ENCODE measurements around the gene ASB8.
"Not testable (repeated sequence)": the region's sequence is repeated elsewhere in the genome, so short reads cannot be mapped to it uniquely, and the experiment has no call there.

ASB8 gene

GRCh38 chr12:48156652-48157017, 680 bp downstream of the ASB8 start:
- peak; percentile 26 for ATAC-seq
- TF ChIP-seq ISL1 (CRISPR knock-in tag; IDR thresholded peaks at IDR 0.05): no peak
- no peak for TF ChIP-seq SNAI2 (CRISPR knock-in tag; IDR thresholded peaks at IDR 0.05)
- no peak for TF ChIP-seq ESRRG (CRISPR knock-in tag; IDR thresholded peaks at IDR 0.05)

DNA sequence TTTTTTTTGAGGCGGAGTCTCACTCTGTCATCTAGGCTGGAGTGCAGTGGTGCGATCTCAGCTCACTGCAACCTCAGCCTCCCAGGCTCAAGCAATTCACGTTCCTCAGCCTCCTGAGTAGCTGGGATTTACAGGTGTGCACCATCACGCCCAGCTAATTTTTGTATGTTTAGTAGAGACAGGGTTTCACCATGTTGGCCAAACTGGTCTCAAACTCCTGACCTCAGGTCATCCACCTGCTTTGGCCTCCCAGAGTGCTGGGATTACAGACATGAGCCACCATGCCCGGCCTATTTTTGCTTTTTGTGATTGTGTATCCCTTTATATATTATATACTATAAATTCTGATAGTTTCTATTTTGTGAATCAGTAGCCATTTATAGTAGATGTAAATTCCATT, 1.5 kb downstream of the ASB8 start:
- ATAC-seq: not testable (repeated sequence)

DNA sequence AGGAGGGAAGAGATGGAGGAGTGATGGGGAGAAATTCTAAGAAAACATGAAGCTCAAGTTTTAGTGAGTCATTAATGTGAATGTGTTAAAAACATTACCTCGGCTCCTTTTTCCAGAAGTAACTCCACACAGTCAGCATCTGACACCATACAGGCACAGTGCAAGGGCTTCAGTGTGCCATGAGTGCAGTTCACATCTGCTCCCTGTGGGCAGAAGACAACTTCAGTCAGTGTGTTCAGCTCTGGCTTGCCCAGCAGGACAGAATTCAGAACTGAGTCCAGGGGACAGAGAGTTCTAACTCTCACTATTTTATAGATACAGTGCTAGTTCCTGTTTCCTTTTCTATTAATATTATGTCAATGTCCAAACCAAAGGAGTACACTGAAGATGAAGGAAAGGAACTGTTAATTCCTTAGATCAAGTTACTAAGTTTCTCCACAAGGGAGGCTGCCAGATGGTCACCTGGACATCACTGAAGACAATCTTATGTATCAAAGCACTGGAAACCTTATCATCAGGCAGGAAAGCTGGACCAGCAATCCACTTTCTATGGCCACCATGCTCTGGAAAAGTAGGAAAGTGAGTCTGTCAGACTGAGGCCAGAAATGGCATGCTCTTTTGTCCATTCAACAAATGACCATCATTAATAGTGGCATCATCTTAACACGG, 6.1 kb downstream of the ASB8 start:
- no peak for ATAC-seq
- no peak for TF ChIP-seq ZC3H10 (CRISPR knock-in tag; IDR thresholded peaks at IDR 0.05)
- TF ChIP-seq RARB (CRISPR knock-in tag; IDR thresholded peaks at IDR 0.05): no peak
- no peak for TF ChIP-seq CSDC2 (CRISPR knock-in tag; IDR thresholded peaks at IDR 0.05)
- TF ChIP-seq ZNF565 (CRISPR knock-in tag; conservative IDR thresholded peaks at IDR 0.05; ENCODE audit: low read depth): no peak

DNA sequence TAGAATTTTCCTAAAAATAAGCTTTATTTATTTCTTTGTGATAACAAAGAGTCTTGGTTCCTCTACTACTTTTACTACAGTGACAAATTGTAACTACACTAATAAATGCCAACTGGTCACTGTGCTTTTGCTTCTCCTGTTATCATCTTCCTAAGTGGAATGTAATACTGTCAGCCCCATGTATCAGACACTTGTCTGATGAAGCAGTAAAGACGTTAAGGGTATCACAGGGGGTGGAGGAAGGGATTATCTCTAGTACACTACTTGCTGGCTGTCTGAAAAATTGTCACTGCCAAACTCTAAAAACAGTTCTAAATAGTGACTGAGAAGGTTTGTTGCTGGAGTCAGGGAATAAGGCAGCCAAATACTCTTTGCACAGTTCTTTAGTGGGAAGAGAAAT, 11.3 kb downstream of the ASB8 start:
- no peak for ATAC-seq
- TF ChIP-seq ZNF8 (CRISPR knock-in tag; IDR thresholded peaks at IDR 0.05) (no peak), BACH2 (CRISPR knock-in tag; IDR thresholded peaks at IDR 0.05; ENCODE audit: borderline replicate concordance) (no peak), RARB (CRISPR knock-in tag; IDR thresholded peaks at IDR 0.05) (no peak), GLIS3 (CRISPR knock-in tag; IDR thresholded peaks at IDR 0.05) (no peak), TSHZ2 (CRISPR knock-in tag; IDR thresholded peaks at IDR 0.05) (no peak), ARNTL (CRISPR knock-in tag; IDR thresholded peaks at IDR 0.05; ENCODE audit: borderline replicate concordance, low read depth) (no peak), ISL1 (CRISPR knock-in tag; IDR thresholded peaks at IDR 0.05) (no peak), PPARA (CRISPR knock-in tag; IDR thresholded peaks at IDR 0.05; ENCODE audit: borderline replicate concordance) (no peak), ZC3H10 (CRISPR knock-in tag; IDR thresholded peaks at IDR 0.05) (no peak)

DNA sequence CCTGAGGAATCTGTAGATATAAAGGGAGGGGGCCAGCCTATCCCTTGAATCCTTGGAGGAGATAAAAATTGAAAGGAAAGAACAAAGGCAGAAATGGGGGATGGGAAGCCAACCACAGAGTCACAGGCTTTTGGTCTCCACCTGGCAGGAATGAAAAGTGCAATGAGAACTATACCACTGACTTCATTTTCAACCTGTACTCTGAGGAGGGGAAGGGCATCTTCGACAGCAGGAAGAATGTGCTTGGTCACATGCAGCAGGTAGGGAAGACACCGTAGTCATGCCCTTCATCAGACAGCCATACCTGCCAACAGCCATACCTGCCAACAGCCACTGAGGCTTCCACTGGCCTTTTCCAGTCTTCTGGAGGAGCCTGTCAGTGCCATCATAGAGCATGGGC, 13.4 kb downstream of the ASB8 start:
- TF ChIP-seq TCF4 (CRISPR knock-in tag; IDR thresholded peaks at IDR 0.05; ENCODE audit: borderline replicate concordance): no peak
- no peak for TF ChIP-seq ZFP30 (CRISPR knock-in tag; IDR thresholded peaks at IDR 0.05)
- TF ChIP-seq ZNF8 (CRISPR knock-in tag; IDR thresholded peaks at IDR 0.05): no peak
- ATAC-seq: no peak

- TF ChIP-seq TOX (CRISPR knock-in tag; IDR thresholded peaks at IDR 0.05; ENCODE audit: borderline replicate concordance): no peak
- TF ChIP-seq, protein P1, sequence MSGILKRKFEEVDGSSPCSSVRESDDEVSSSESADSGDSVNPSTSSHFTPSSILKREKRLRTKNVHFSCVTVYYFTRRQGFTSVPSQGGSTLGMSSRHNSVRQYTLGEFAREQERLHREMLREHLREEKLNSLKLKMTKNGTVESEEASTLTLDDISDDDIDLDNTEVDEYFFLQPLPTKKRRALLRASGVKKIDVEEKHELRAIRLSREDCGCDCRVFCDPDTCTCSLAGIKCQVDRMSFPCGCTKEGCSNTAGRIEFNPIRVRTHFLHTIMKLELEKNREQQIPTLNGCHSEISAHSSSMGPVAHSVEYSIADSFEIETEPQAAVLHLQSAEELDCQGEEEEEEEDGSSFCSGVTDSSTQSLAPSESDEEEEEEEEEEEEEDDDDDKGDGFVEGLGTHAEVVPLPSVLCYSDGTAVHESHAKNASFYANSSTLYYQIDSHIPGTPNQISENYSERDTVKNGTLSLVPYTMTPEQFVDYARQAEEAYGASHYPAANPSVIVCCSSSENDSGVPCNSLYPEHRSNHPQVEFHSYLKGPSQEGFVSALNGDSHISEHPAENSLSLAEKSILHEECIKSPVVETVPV (CRISPR knock-in tag; IDR thresholded peaks at IDR 0.05): no peak
- TF ChIP-seq SNAI2 (CRISPR knock-in tag; IDR thresholded peaks at IDR 0.05): no peak
- ATAC-seq: no peak
Measured at GRCh38 chr12:48142818-48143674, 14.3 kb downstream of the ASB8 start.

- no peak for ATAC-seq
- TF ChIP-seq, protein P2, sequence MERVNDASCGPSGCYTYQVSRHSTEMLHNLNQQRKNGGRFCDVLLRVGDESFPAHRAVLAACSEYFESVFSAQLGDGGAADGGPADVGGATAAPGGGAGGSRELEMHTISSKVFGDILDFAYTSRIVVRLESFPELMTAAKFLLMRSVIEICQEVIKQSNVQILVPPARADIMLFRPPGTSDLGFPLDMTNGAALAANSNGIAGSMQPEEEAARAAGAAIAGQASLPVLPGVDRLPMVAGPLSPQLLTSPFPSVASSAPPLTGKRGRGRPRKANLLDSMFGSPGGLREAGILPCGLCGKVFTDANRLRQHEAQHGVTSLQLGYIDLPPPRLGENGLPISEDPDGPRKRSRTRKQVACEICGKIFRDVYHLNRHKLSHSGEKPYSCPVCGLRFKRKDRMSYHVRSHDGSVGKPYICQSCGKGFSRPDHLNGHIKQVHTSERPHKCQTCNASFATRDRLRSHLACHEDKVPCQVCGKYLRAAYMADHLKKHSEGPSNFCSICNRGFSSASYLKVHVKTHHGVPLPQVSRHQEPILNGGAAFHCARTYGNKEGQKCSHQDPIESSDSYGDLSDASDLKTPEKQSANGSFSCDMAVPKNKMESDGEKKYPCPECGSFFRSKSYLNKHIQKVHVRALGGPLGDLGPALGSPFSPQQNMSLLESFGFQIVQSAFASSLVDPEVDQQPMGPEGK (CRISPR knock-in tag; IDR thresholded peaks at IDR 0.05; ENCODE audit: borderline replicate concordance): no peak
- no peak for TF ChIP-seq CSDC2 (CRISPR knock-in tag; IDR thresholded peaks at IDR 0.05)
- TF ChIP-seq ZNF8 (CRISPR knock-in tag; IDR thresholded peaks at IDR 0.05): no peak
- TF ChIP-seq BACH2 (CRISPR knock-in tag; IDR thresholded peaks at IDR 0.05; ENCODE audit: borderline replicate concordance): no peak
- TF ChIP-seq ZFP3 (CRISPR knock-in tag; IDR thresholded peaks at IDR 0.05): no peak
Measured at GRCh38 chr12:48135027-48135426, 22.3 kb downstream of the ASB8 start.
